Measurements from ENCODE around the gene ARHGDIA. TPM values are rescaled to one million over a fixed set of nuclear protein-coding genes. Genes with fewer than 3 reads are reported as not detected.

The ARHGDIA gene
- total RNA-seq, 1 donor from 2014 or later, result 120 TPM

GRCh38 chr17:81821147-81821546 is 50.0 kb downstream of the ARHGDIA start:
- H3K4me1 ChIP-seq, result peaks cover 30% of the 10 kb centered on the region
- no peaks in the 10 kb centered on the region for H3K9me3 ChIP-seq
- intact Hi-C loops (cut with DNase I), result no loop called here
- H3K27ac ChIP-seq, result peak overlapping the region; percentile 18
- H3K36me3 ChIP-seq, result peaks cover 0 to 4% of the 10 kb centered on the region in 2 donors
- TF ChIP-seq POLR2AphosphoS5 (IDR thresholded peaks at IDR 0.05; ENCODE audit: insufficient read depth in 1 of 2, low read depth in 1 of 2) (no peak), CTCF (IDR thresholded peaks at IDR 0.05) (no peak), POLR2A (IDR thresholded peaks at IDR 0.05) (no peak)
- H3K4me3 ChIP-seq, result no peak overlapping the region
- no peaks in the 10 kb centered on the region for H3K27me3 ChIP-seq
- DNase-seq (ENCODE audit: extremely low spot score in 2 of 2), result no peak

DNA sequence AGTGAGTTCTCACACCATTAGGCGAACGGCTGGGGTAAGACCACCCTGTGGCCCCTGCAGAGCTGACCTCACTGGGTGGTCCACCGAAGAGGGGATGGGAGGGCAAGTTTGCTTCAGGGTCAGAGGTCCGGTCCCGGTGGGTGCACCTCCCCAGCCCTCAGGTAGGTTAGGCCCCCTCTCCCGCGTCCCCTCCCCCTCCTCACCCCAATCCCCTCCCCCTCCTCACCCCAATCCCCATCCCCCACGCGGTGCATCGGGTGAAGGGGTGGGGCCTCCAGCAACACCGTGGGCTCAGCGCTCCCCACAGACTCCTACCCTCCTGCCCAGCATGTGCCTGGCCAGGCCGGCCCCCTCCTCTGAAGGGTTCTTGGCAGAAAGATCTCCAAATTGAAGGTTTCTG is 51.4 kb downstream of the ARHGDIA start:
- TF ChIP-seq POLR2AphosphoS5 (IDR thresholded peaks at IDR 0.05; ENCODE audit: insufficient read depth in 1 of 2, low read depth in 1 of 2) (no peak), POLR2A (IDR thresholded peaks at IDR 0.05) (no peak), CTCF (IDR thresholded peaks at IDR 0.05) (no peak)
- Histone ChIP-seq H3K27ac (no peak overlapping the region), H3K9me3 (no peaks in the 10 kb centered on the region), H3K4me1 (peaks cover 30% of the 10 kb centered on the region), H3K36me3 (peaks cover 0 to 4% of the 10 kb centered on the region in 2 donors), H3K27me3 (no peaks in the 10 kb centered on the region), H3K4me3 (no peak overlapping the region)
- no peak for DNase-seq (ENCODE audit: extremely low spot score in 2 of 2)
- intact Hi-C loops (cut with DNase I), result no loop called here

- Histone ChIP-seq H3K27ac (no peak overlapping the region), H3K9me3 (no peaks in the 10 kb centered on the region), H3K4me3 (no peak overlapping the region), H3K36me3 (no peaks in the 10 kb centered on the region), H3K27me3 (no peaks in the 10 kb centered on the region), H3K4me1 (peaks cover 18% of the 10 kb centered on the region)
- DNase-seq (ENCODE audit: extremely low spot score in 2 of 2), result no peak
- intact Hi-C loops (cut with DNase I), result no loop called here
- no peak for TF ChIP-seq CTCF (IDR thresholded peaks at IDR 0.05)
- no peak for TF ChIP-seq POLR2AphosphoS5 (IDR thresholded peaks at IDR 0.05; ENCODE audit: insufficient read depth in 1 of 2, low read depth in 1 of 2)
- no peak for TF ChIP-seq POLR2A (IDR thresholded peaks at IDR 0.05)
Observed at GRCh38 chr17:81817758-81818147, 53.4 kb downstream of the ARHGDIA start.

Other genes with a start within 250 kb of the ARHGDIA start
- 68.3 TPM for gene NPLOC4, start 234.2 kb downstream of the ARHGDIA start, total RNA-seq
- not detected for gene TSPAN10, start 234.1 kb downstream of the ARHGDIA start, total RNA-seq
- gene PDE6G, start 214.8 kb downstream of the ARHGDIA start, total RNA-seq, result not detected
- gene OXLD1, start 204.7 kb downstream of the ARHGDIA start, total RNA-seq, result 43.0 TPM
- 13.8 TPM for gene CCDC137, start 204.6 kb downstream of the ARHGDIA start, total RNA-seq
- gene ARL16, start 187.5 kb downstream of the ARHGDIA start, total RNA-seq, result 24.1 TPM
- 72.9 TPM for gene HGS, start 187.3 kb downstream of the ARHGDIA start, total RNA-seq
- 77.3 TPM for gene MRPL12, start 168.0 kb downstream of the ARHGDIA start, total RNA-seq
- 2.9 TPM for gene SLC25A10, start 159.1 kb downstream of the ARHGDIA start, total RNA-seq
- gene GCGR, start 67.2 kb downstream of the ARHGDIA start, total RNA-seq, result not detected
- 64.1 TPM for gene MCRIP1, start 38.0 kb downstream of the ARHGDIA start, total RNA-seq
- not detected for gene PPP1R27, start 36.3 kb downstream of the ARHGDIA start, total RNA-seq
- 463 TPM for gene P4HB, start 10.8 kb downstream of the ARHGDIA start, total RNA-seq
- gene ALYREF, start 20.2 kb upstream of the ARHGDIA start, total RNA-seq, result 78.8 TPM
- gene ANAPC11, start 20.4 kb upstream of the ARHGDIA start, total RNA-seq, result 135 TPM
- gene NPB, start 30.9 kb upstream of the ARHGDIA start, total RNA-seq, result 4.7 TPM
- 28.0 TPM for gene PCYT2, start 40.1 kb upstream of the ARHGDIA start, total RNA-seq
- gene SIRT7, start 46.8 kb upstream of the ARHGDIA start, total RNA-seq, result 47.9 TPM
- 18.9 TPM for gene MAFG, start 56.4 kb upstream of the ARHGDIA start, total RNA-seq
- 9.1 TPM for gene PYCR1, start 66.0 kb upstream of the ARHGDIA start, total RNA-seq
- gene MYADML2, start 75.9 kb upstream of the ARHGDIA start, total RNA-seq, result not detected
- not detected for gene NOTUM, start 89.8 kb upstream of the ARHGDIA start, total RNA-seq
- gene ASPSCR1, start 106.3 kb upstream of the ARHGDIA start, total RNA-seq, result 31.2 TPM
- 101 TPM for gene CENPX, start 151.5 kb upstream of the ARHGDIA start, total RNA-seq
- 14.0 TPM for gene LRRC45, start 152.0 kb upstream of the ARHGDIA start, total RNA-seq
- 12.8 TPM for gene RAC3, start 160.3 kb upstream of the ARHGDIA start, total RNA-seq
- gene DCXR, start 166.4 kb upstream of the ARHGDIA start, total RNA-seq, result 106 TPM
- 61.4 TPM for gene RFNG, start 180.5 kb upstream of the ARHGDIA start, total RNA-seq
- 80.3 TPM for gene GPS1, start 180.6 kb upstream of the ARHGDIA start, total RNA-seq
- gene DUS1L, start 194.5 kb upstream of the ARHGDIA start, total RNA-seq, result 72.4 TPM
- 127 TPM for gene FASN, start 226.9 kb upstream of the ARHGDIA start, total RNA-seq

Data from vagina (tissue), 2 donors.